IMR-90 (cell line): ENCODE data around the gene OPRL1. TPM values are rescaled to one million over a fixed set of nuclear protein-coding genes. Genes with fewer than 3 reads are reported as not detected.

Experiments
- ATAC-seq: fragments of 200-7000 bp; cut with Tn5 transposase; 2 replicates; pipeline ENCODE4 v1.9.1; 2020; ENCODE audit warnings: low read depth, mild to moderate bottlenecking, moderate library complexity
- BruUV-seq: library from RNA; stranded (reverse); fragments of 400-500 nt; replicated peaks from 2 replicates; lab custom pipeline; 2021; lab: Mats Ljungman, UMichigan
- CTCF ChIA-PET: fragments of 300-600 bp; formaldehyde crosslinking; extraction: SDS; loops from one replicate; lab custom pipeline; 2021; ENCODE audit warnings: antibody characterized with exemption; lab: Yijun Ruan, JAX
- POLR2A ChIA-PET: fragments of 300-600 bp; sonication (Branson Sonifier 250); formaldehyde crosslinking; loops from one replicate; lab custom pipeline; 2022; ENCODE audit warnings: antibody characterized with exemption; ENCODE audit not compliant: unreplicated experiment; lab: Charles Lee
- DNase-seq: peaks from one replicate; pipeline ENCODE4 v3.0.0; 2013
- H2AFZ ChIP-seq: replicated peaks from 2 replicates; pipeline ENCODE3; 2013; ENCODE audit warnings: low read length, mild to moderate bottlenecking; ENCODE audit not compliant: poor library complexity
- H2AK5ac ChIP-seq: 2 replicates; pipeline ENCODE4 v1.6.1; 2013; ENCODE audit warnings: low read depth, low read length, inconsistent platforms
- H2AK9ac ChIP-seq: replicated peaks from 2 replicates; pipeline ENCODE3; 2013; ENCODE audit warnings: mild to moderate bottlenecking, low read depth, low read length, moderate library complexity; ENCODE audit not compliant: poor library complexity
- H2BK120ac ChIP-seq: 2 replicates; pipeline ENCODE4 v1.6.1; 2013; ENCODE audit warnings: low read depth, low read length, inconsistent platforms
- H2BK15ac ChIP-seq: 3 replicates; pipeline ENCODE4 v1.6.1; 2013; ENCODE audit warnings: low read depth, low read length, inconsistent platforms
- H2BK20ac ChIP-seq: 2 replicates; pipeline ENCODE4 v1.6.1; 2013; ENCODE audit warnings: low read depth, mild to moderate bottlenecking, inconsistent platforms, low read length, moderate library complexity
- H2BK5ac ChIP-seq: 2 replicates; pipeline ENCODE4 v1.6.1; 2013; ENCODE audit warnings: mild to moderate bottlenecking, low read depth, low read length, inconsistent platforms; ENCODE audit not compliant: poor library complexity, severe bottlenecking
- H3K14ac ChIP-seq: replicated peaks from 2 replicates; pipeline ENCODE4 v1.6.1; 2013; ENCODE audit warnings: low read depth, low read length, inconsistent platforms
- H3K18ac ChIP-seq: 2 replicates; pipeline ENCODE4 v1.6.1; 2013; ENCODE audit warnings: low read depth, low read length, control low read depth
- H3K23ac ChIP-seq: 2 replicates; pipeline ENCODE4 v1.6.1; 2013; ENCODE audit warnings: low read depth, low read length, inconsistent platforms
- H3K27ac ChIP-seq: 2 replicates; pipeline ENCODE4 v1.5.1; 2013; ENCODE audit warnings: mild to moderate bottlenecking, control low read depth, low read length; ENCODE audit not compliant: insufficient read depth
- H3K27me3 ChIP-seq: 2 replicates; pipeline ENCODE4 v1.6.1; 2013; ENCODE audit warnings: low read length; ENCODE audit not compliant: control insufficient read depth, insufficient read depth
- H3K36me3 ChIP-seq: 2 replicates; pipeline ENCODE4 v1.6.1; 2013; ENCODE audit warnings: low read length, mixed read lengths; ENCODE audit not compliant: control insufficient read depth, insufficient read depth
- H3K4ac ChIP-seq: 2 replicates; pipeline ENCODE4 v1.6.1; 2013; ENCODE audit warnings: low read depth, low read length, inconsistent platforms
- H3K4me1 ChIP-seq: 2 replicates; pipeline ENCODE4 v1.6.1; 2013; ENCODE audit warnings: low read length, mixed read lengths; ENCODE audit not compliant: control insufficient read depth, insufficient read depth
- H3K4me2 ChIP-seq: 2 replicates; pipeline ENCODE4 v1.6.1; 2013; ENCODE audit warnings: low read depth, mild to moderate bottlenecking, control low read depth, low read length, moderate library complexity
- H3K4me3 ChIP-seq: 2 replicates; pipeline ENCODE4 v1.5.1; 2013; ENCODE audit warnings: low read depth, mild to moderate bottlenecking, control low read depth, low read length, moderate library complexity; ENCODE audit not compliant: insufficient read depth
- H3K56ac ChIP-seq: 2 replicates; pipeline ENCODE4 v1.6.1; 2013; ENCODE audit warnings: low read length, inconsistent platforms; ENCODE audit not compliant: insufficient read depth; ENCODE audit errors: extremely low read depth
- H3K79me1 ChIP-seq, 2 experiments: 2 replicates each; pipeline ENCODE4 v1.6.1; 2013; ENCODE audit warnings: low read length in 2 of 2, inconsistent platforms in 1 of 2, low read depth in 1 of 2
- H3K9ac ChIP-seq: 2 replicates; pipeline ENCODE4 v1.6.1; 2013; ENCODE audit warnings: low read depth, low read length, control low read depth
- H3K9me1 ChIP-seq: 2 replicates; pipeline ENCODE4 v1.6.1; 2013; ENCODE audit warnings: low read length, inconsistent platforms; ENCODE audit not compliant: insufficient read depth
- H3K9me3 ChIP-seq: 2 replicates; pipeline ENCODE4 v1.6.1; 2013; ENCODE audit warnings: low read length; ENCODE audit not compliant: control insufficient read depth, insufficient read depth
- H4K20me1 ChIP-seq: 2 replicates; pipeline ENCODE4 v1.6.1; 2013; ENCODE audit warnings: low read length, inconsistent platforms; ENCODE audit not compliant: insufficient read depth
- H4K5ac ChIP-seq: 2 replicates; pipeline ENCODE4 v1.6.1; 2013; ENCODE audit warnings: mild to moderate bottlenecking, low read depth, low read length, control low read depth
- H4K8ac ChIP-seq, 2 experiments: 2 replicates each; pipeline ENCODE4 v1.6.1; 2013; ENCODE audit warnings: low read depth in 2 of 2, low read length in 2 of 2, control low read depth in 1 of 2, inconsistent platforms in 1 of 2
- H4K91ac ChIP-seq: 2 replicates; pipeline ENCODE4 v1.6.1; 2013; ENCODE audit warnings: low read depth, low read length, inconsistent platforms; ENCODE audit not compliant: insufficient read depth
- BHLHE40 ChIP-seq: fragments of 150-350 bp; IDR thresholded peaks from 2 replicates; pipeline ENCODE4 v1.6.1; 2016; ENCODE audit warnings: mild to moderate bottlenecking, low read depth, low read length
- CEBPB ChIP-seq: IDR thresholded peaks from 2 replicates; pipeline ENCODE4 v1.6.1; 2012; ENCODE audit warnings: low read depth, low read length, improper control_type of control experiment
- CHD1 ChIP-seq: IDR thresholded peaks from 2 replicates; pipeline ENCODE4 v1.6.1; 2012; ENCODE audit warnings: low read depth, low read length, improper control_type of control experiment
- MAFK ChIP-seq: IDR thresholded peaks from 2 replicates; pipeline ENCODE4 v1.6.1; 2012; ENCODE audit warnings: low read depth, low read length, improper control_type of control experiment
- MAZ ChIP-seq: IDR thresholded peaks from 2 replicates; pipeline ENCODE4 v1.6.1; 2012; ENCODE audit warnings: low read depth, mild to moderate bottlenecking, low read length, improper control_type of control experiment, moderate library complexity, borderline replicate concordance
- MXI1 ChIP-seq: IDR thresholded peaks from 2 replicates; pipeline ENCODE4 v1.6.1; 2012; ENCODE audit warnings: low read depth, mild to moderate bottlenecking, low read length, moderate library complexity, borderline replicate concordance
- NFE2L2 ChIP-seq: fragments of 150-350 bp; IDR thresholded peaks from 2 replicates; pipeline ENCODE4 v1.6.1; 2016; ENCODE audit warnings: low read depth, mild to moderate bottlenecking, low read length
- POLR2A ChIP-seq: IDR thresholded peaks from 2 replicates; pipeline ENCODE4 v1.6.1; 2012; ENCODE audit warnings: mild to moderate bottlenecking, low read depth, low read length
- RAD21 ChIP-seq: IDR thresholded peaks from 2 replicates; pipeline ENCODE4 v1.6.1; 2012; ENCODE audit warnings: low read length, improper control_type of control experiment
- RCOR1 ChIP-seq: IDR thresholded peaks from 2 replicates; pipeline ENCODE4 v1.6.1; 2012; ENCODE audit warnings: mild to moderate bottlenecking, low read length, improper control_type of control experiment; ENCODE audit not compliant: insufficient replicate concordance
- RFX5 ChIP-seq: IDR thresholded peaks from 2 replicates; pipeline ENCODE4 v1.8.0; 2012; ENCODE audit warnings: low read depth, mild to moderate bottlenecking, low read length, moderate library complexity
- SMC3 ChIP-seq: fragments of 150-350 bp; IDR thresholded peaks from 2 replicates; pipeline ENCODE4 v1.6.1; 2016; ENCODE audit warnings: low read depth, mild to moderate bottlenecking, antibody characterized with exemption, low read length, moderate library complexity
- WGBS, 2 experiments: methylation state at CpG; one replicate each; pipeline versions ENCODE4 v1.1.5 to v1.1.7; 2013; ENCODE audit warnings: missing lambda C conversion rate in 2 of 2; ENCODE audit not compliant: insufficient read length in 1 of 2; ENCODE audit errors: extremely low coverage in 2 of 2; 5-methylcytosine and 5-hydroxymethylcytosine counted together
- dilution Hi-C: fragments of 300-500 bp; cut with HindIII; formaldehyde crosslinking; loops from one replicate; pipeline ENCODE4 v1.14.3; 2018; ENCODE audit warnings: low sequenced_read_pairs; ENCODE audit not compliant: unreplicated experiment
- in situ Hi-C: fragments of 300-500 bp; cut with MboI; formaldehyde crosslinking; loops from 3 replicates; pipeline ENCODE4 v1.14.3; 2019; ENCODE audit warnings: low sequenced_read_pairs, inconsistent platforms, mixed read lengths
- intact Hi-C: fragments of 100-400 bp; cut with micrococcal nuclease; formaldehyde crosslinking; loops from 2 replicates; pipeline ENCODE4 v1.10.0; 2022
- polyA plus RNA-seq, 3 experiments: library from polyadenylated mRNA; depleted of rRNA; stranded (reverse); fragments of >200 nt; gene quantifications; 2 replicates each; pipeline ENCODE4 v1.2.3, GENCODE V29; 2012; ENCODE audit warnings: low replicate concordance in 1 of 3
- total RNA-seq: library from RNA; depleted of rRNA; stranded (reverse); fragments of >200 nt; gene quantifications from 2 replicates; pipeline ENCODE4 v1.2.3, GENCODE V29; 2012
- TF ChIP-seq, protein P1 (sequence below): conservative IDR thresholded peaks from 2 replicates; pipeline ENCODE4 v1.5.1; 2012; ENCODE audit warnings: mild to moderate bottlenecking, low read depth, low read length, improper control_type of control experiment
- TF ChIP-seq, protein P2 (sequence below): fragments of 150-350 bp; IDR thresholded peaks from 2 replicates; pipeline ENCODE4 v1.6.1; 2017; ENCODE audit warnings: mild to moderate bottlenecking, antibody characterized with exemption, low read length, low read depth
- TF ChIP-seq, protein P3 (sequence below): fragments of 150-350 bp; IDR thresholded peaks from 2 replicates; pipeline ENCODE4 v1.6.1; 2016; ENCODE audit warnings: low read depth, mild to moderate bottlenecking, low read length, moderate library complexity, borderline replicate concordance

OPRL1 gene
- total and polyA plus RNA-seq, 2 of the 4 experiments (the other 2 are of a cell fraction), result 0.36 to 1.2 TPM

DNA sequence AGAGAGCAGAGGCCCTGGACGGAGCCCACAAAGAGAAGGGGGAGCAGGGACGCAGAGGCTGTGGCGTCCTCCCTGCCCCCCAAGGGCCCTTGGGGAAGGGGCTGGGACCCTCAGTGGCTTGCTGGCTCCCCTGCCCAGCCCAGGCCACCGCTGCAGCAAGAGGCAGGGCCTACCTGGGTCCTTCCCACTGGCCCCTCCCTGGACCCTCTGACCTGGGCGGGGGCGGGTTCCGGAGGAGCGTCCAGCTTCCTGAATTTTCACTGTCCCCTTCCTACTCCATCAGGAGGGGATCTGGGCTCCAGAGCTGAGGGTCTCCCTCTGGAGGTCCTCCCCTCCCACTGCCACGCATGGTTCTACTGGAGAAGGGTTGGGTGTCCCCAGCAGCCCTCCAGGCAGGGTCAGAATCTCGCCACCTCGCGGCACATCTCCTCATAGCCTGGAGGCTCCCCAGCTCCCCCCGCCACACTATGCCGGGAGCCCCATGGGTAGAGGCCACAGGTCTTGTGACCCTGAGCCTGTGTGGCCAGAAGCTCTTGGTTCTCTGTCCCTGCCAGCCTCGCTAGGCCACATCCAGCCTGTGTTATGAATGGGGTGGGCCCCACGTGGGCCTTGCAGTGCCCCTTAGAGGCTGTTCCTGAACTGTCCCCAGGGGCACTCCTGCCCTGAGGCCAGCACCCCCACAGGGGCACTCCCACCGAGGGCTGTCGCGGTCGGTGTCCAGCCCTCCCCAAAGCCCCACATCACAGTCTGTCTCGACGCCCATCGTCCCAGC lies 29.4 kb upstream of the OPRL1 start:
- Histone ChIP-seq H3K27me3 (peaks cover 61% of the 10 kb centered on the region), H2AK5ac (no peak overlapping the region), H3K9me3 (no peaks in the 10 kb centered on the region), H3K4me1 (no peaks in the 10 kb centered on the region; the same call in 1 of the 2 replicates), H3K79me1 (no peaks in the 10 kb centered on the region), H2BK120ac (no peak overlapping the region), H3K9ac (no peak overlapping the region), H3K18ac (no peak overlapping the region), H2BK15ac (no peak overlapping the region), H2AFZ (no peak overlapping the region), H3K36me3 (no peaks in the 10 kb centered on the region), H2BK20ac (no peak overlapping the region), H3K56ac (no peak overlapping the region), H3K4me2 (no peak overlapping the region), H3K14ac (no peak overlapping the region), H4K20me1 (no peaks in the 10 kb centered on the region; the same call in 1 of the 2 replicates), H4K5ac (no peak overlapping the region), H3K9me1 (no peaks in the 10 kb centered on the region), H2AK9ac (peak overlapping the region; percentile 42), H4K8ac (no peak overlapping the region), H3K27ac (no peak overlapping the region), H3K23ac (no peak overlapping the region), H2BK5ac (no peak overlapping the region), H3K4ac (no peak overlapping the region), H3K4me3 (no peak overlapping the region), H4K91ac (no peak overlapping the region)
- BruUV-seq, result no TSS peak
- intact Hi-C loops (no loop called here), in situ Hi-C loops (no loop called here), dilution Hi-C loops (no loop called here)
- TF ChIP-seq MAFK (no peak), MXI1 (no peak), RFX5 (no peak), POLR2A (no peak), BHLHE40 (no peak), CHD1 (no peak), RCOR1 (no peak), MAZ (no peak), NFE2L2 (no peak), RAD21 (no peak), SMC3 (no peak), CEBPB (no peak)
- TF ChIP-seq, protein P1, sequence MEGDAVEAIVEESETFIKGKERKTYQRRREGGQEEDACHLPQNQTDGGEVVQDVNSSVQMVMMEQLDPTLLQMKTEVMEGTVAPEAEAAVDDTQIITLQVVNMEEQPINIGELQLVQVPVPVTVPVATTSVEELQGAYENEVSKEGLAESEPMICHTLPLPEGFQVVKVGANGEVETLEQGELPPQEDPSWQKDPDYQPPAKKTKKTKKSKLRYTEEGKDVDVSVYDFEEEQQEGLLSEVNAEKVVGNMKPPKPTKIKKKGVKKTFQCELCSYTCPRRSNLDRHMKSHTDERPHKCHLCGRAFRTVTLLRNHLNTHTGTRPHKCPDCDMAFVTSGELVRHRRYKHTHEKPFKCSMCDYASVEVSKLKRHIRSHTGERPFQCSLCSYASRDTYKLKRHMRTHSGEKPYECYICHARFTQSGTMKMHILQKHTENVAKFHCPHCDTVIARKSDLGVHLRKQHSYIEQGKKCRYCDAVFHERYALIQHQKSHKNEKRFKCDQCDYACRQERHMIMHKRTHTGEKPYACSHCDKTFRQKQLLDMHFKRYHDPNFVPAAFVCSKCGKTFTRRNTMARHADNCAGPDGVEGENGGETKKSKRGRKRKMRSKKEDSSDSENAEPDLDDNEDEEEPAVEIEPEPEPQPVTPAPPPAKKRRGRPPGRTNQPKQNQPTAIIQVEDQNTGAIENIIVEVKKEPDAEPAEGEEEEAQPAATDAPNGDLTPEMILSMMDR, result no peak
- TF ChIP-seq, protein P2, sequence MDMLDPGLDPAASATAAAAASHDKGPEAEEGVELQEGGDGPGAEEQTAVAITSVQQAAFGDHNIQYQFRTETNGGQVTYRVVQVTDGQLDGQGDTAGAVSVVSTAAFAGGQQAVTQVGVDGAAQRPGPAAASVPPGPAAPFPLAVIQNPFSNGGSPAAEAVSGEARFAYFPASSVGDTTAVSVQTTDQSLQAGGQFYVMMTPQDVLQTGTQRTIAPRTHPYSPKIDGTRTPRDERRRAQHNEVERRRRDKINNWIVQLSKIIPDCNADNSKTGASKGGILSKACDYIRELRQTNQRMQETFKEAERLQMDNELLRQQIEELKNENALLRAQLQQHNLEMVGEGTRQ, result no peak
- TF ChIP-seq, protein P3, sequence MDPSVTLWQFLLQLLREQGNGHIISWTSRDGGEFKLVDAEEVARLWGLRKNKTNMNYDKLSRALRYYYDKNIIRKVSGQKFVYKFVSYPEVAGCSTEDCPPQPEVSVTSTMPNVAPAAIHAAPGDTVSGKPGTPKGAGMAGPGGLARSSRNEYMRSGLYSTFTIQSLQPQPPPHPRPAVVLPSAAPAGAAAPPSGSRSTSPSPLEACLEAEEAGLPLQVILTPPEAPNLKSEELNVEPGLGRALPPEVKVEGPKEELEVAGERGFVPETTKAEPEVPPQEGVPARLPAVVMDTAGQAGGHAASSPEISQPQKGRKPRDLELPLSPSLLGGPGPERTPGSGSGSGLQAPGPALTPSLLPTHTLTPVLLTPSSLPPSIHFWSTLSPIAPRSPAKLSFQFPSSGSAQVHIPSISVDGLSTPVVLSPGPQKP, result no peak
- WGBS, 2 experiments, result no CpG with 5 or more reads among the region's 23 CpGs
- no peak for DNase-seq
- POLR2A ChIA-PET, result no interaction called here
- CTCF ChIA-PET, result no interaction called here
- no peak for ATAC-seq
